ENCODE data around the gene TNFRSF12A.

- TF ChIP-seq POLR2A (IDR thresholded peaks at IDR 0.05; ENCODE audit: low read length): no peak
- no peak for TF ChIP-seq GATA1 (IDR thresholded peaks at IDR 0.05; ENCODE audit: low read depth, low read length)
Observed at GRCh38 chr16:3062553-3062952, 42.4 kb downstream of the TNFRSF12A start.
